Ishikawa (cell line): ENCODE measurements around the gene COQ5.

ENCODE experiments used
- CEBPB ChIP-seq: IDR thresholded peaks from 2 replicates; pipeline ENCODE4 v1.6.1; 2012
- CREB1 ChIP-seq: IDR thresholded peaks from 2 replicates; pipeline ENCODE4 v1.6.1; 2012; ENCODE audit warnings: low read depth
- EGR1 ChIP-seq: IDR thresholded peaks from 2 replicates; pipeline ENCODE4 v1.6.1; 2012
- EP300 ChIP-seq: IDR thresholded peaks from 2 replicates; pipeline ENCODE4 v1.6.1; 2012; ENCODE audit warnings: borderline replicate concordance
- FOXM1 ChIP-seq: IDR thresholded peaks from 2 replicates; pipeline ENCODE4 v1.6.1; 2012; ENCODE audit warnings: low read depth, borderline replicate concordance
- MAX ChIP-seq: IDR thresholded peaks from 2 replicates; pipeline ENCODE4 v1.6.1; 2012
- NFIC ChIP-seq: IDR thresholded peaks from 2 replicates; pipeline ENCODE4 v1.6.1; 2012
- RAD21 ChIP-seq: IDR thresholded peaks from 2 replicates; pipeline ENCODE4 v1.6.1; 2012; ENCODE audit warnings: low read depth
- REST ChIP-seq: IDR thresholded peaks from 2 replicates; pipeline ENCODE4 v1.6.1; 2012; ENCODE audit warnings: low read depth, mild to moderate bottlenecking
- TAF1 ChIP-seq: IDR thresholded peaks from 2 replicates; pipeline ENCODE4 v1.6.1; 2012; ENCODE audit warnings: low read depth, mild to moderate bottlenecking
- TCF12 ChIP-seq: IDR thresholded peaks from 2 replicates; pipeline ENCODE4 v1.6.1; 2012; ENCODE audit warnings: low read depth
- TEAD4 ChIP-seq: IDR thresholded peaks from 2 replicates; pipeline ENCODE4 v1.6.1; 2012
- USF1 ChIP-seq: IDR thresholded peaks from 2 replicates; pipeline ENCODE4 v1.6.1; 2012
- YY1 ChIP-seq: IDR thresholded peaks from 2 replicates; pipeline ENCODE4 v1.6.1; 2012; ENCODE audit warnings: low read depth
- ZBTB7A ChIP-seq: IDR thresholded peaks from 2 replicates; pipeline ENCODE4 v1.6.1; 2012; ENCODE audit warnings: low read depth

The COQ5 gene

GRCh38 chr12:120490833-120491512 is 38.0 kb downstream of the COQ5 start:
- TF ChIP-seq FOXM1 (no peak), CREB1 (no peak), NFIC (no peak), REST (no peak), TCF12 (no peak), EGR1 (no peak)

- no peak for TF ChIP-seq YY1
- no peak for TF ChIP-seq CREB1
- TF ChIP-seq EGR1 = no peak
- TF ChIP-seq EP300 = no peak
- TF ChIP-seq FOXM1 = no peak
- TF ChIP-seq MAX = no peak
Observed at GRCh38 chr12:120490325-120490724, 38.6 kb downstream of the COQ5 start.

GRCh38 chr12:120489018-120489417 is 39.9 kb downstream of the COQ5 start:
- 0 out of 2 replicates have a peak, but pooled peaks have one; percentile 24 for TF ChIP-seq NFIC
- no peak for TF ChIP-seq USF1

GRCh38 chr12:120488057-120488640 is 40.8 kb downstream of the COQ5 start:
- TF ChIP-seq CEBPB (no peak), FOXM1 (no peak), RAD21 (no peak), TCF12 (no peak), TAF1 (no peak), ZBTB7A (no peak), NFIC (no peak), TEAD4 (no peak), REST (no peak), EGR1 (no peak), MAX (no peak), YY1 (no peak), EP300 (no peak), USF1 (no peak), CREB1 (no peak)

- TF ChIP-seq REST (no peak), EGR1 (no peak), RAD21 (no peak), ZBTB7A (no peak), TEAD4 (no peak), EP300 (no peak), TAF1 (no peak), MAX (no peak), NFIC (no peak), TCF12 (no peak), CEBPB (no peak), YY1 (no peak)
Observed at GRCh38 chr12:120485961-120486881, 42.7 kb downstream of the COQ5 start.
